Right lobe of liver (tissue), 4 donors: Measurements from ENCODE around the gene ACRBP.

Experiments
- POLR2A ChIP-seq: fragments of 450-650 bp; IDR thresholded peaks from one replicate; pipeline ENCODE4 v1.6.1; 2017; ENCODE audit warnings: antibody characterized with exemption, mild to moderate bottlenecking
- TF ChIP-seq, protein P1 (sequence below), 4 donors: fragments of 200-600 bp in 3 of 4; fragments of 450-650 bp in 1 of 4; IDR thresholded peaks; one replicate each; pipeline versions ENCODE4 v1.5.1 to v1.8.0; 2016 to 2022; ENCODE audit warnings: antibody characterized with exemption in 4 of 4, mild to moderate bottlenecking in 2 of 4
- donor health status: DM: no; HTN: no; CAD: no.
- donor health status: DM: no; HTN: no; CAD: no.
- donor health status: DM: no; HTN: yes; CAD: no.

DNA sequence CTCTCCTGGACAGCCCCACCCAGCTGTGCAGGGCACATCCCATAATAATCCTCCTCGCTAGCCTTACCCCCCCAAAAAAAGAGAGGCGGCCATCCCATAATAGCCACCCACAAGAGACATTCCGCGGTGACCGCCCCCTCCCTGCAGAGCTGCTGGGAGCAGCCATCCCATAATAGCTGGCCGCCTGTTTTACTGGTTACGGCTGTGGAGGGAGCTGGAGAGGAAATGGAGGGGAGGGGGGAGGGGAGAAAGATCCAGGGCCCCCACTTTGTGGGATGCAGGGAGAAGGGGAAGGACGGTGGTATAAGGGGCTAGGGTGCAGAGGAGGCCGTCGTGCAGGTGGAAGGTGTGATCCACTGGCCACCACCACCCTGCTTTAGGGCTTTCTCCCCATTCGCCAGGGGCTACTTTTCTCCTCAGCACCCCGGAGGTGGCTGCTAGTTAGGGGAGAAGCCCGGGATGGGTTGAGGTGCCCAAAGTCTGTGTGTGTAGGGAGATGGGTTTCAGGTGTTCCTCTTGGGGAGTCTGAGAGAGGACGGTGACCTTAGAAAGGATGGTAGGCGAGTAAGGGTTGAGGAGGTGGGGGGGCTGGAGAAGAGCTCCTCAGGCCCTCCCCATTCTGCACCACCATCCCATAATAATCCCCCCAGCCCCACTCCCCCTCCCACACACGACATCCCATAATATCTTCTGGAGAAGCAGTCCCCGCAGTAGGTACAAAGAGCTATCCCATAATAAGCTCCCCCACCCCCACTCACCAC, 34.0 kb downstream of the ACRBP start:
- TF ChIP-seq, protein P1, sequence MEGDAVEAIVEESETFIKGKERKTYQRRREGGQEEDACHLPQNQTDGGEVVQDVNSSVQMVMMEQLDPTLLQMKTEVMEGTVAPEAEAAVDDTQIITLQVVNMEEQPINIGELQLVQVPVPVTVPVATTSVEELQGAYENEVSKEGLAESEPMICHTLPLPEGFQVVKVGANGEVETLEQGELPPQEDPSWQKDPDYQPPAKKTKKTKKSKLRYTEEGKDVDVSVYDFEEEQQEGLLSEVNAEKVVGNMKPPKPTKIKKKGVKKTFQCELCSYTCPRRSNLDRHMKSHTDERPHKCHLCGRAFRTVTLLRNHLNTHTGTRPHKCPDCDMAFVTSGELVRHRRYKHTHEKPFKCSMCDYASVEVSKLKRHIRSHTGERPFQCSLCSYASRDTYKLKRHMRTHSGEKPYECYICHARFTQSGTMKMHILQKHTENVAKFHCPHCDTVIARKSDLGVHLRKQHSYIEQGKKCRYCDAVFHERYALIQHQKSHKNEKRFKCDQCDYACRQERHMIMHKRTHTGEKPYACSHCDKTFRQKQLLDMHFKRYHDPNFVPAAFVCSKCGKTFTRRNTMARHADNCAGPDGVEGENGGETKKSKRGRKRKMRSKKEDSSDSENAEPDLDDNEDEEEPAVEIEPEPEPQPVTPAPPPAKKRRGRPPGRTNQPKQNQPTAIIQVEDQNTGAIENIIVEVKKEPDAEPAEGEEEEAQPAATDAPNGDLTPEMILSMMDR (IDR thresholded peaks at IDR 0.05), result no peak
- no peak for TF ChIP-seq POLR2A
